ENCODE data around the gene KCNQ5. TPM values are rescaled to one million over a fixed set of nuclear protein-coding genes. Genes with fewer than 3 reads are reported as not detected.

Gene KCNQ5
- total RNA-seq, 1 experiment from 2014 or later = 9.4 TPM

- no TSS peak for BruUV-seq (replicated peaks)
- Histone ChIP-seq H3K4me3 (ENCODE audit: low read depth in 2 of 2, low read length in 2 of 2) (no peak overlapping the region), H3K9me3 (ENCODE audit: control insufficient read depth, insufficient read depth, low read depth, low read length) (no peaks in the 10 kb centered on the region), H3K4me1 (ENCODE audit: control insufficient read depth, insufficient read depth, low read length) (peaks cover 7% of the 10 kb centered on the region; the same call in 1 of the 2 replicates), H3K36me3 (ENCODE audit: control insufficient read depth, insufficient read depth, low read length) (no peaks in the 10 kb centered on the region), H3K27me3 (ENCODE audit: control insufficient read depth, insufficient read depth, low read length) (no peaks in the 10 kb centered on the region), H3K27ac (ENCODE audit: low read length) (no peak overlapping the region)
- intact Hi-C loops (cut with micrococcal nuclease; ENCODE audit: unreplicated experiment) = loop anchor here (5.0 kb wide), 1 partner anchor 193 kb away; no protein-coding TSS in a partner anchor
- in situ Hi-C loops (cut with HindIII; ENCODE audit: low pct_unique_long_range_greater_than_20kb, low sequenced_read_pairs) = no loop called here
- TF ChIP-seq, protein P1, sequence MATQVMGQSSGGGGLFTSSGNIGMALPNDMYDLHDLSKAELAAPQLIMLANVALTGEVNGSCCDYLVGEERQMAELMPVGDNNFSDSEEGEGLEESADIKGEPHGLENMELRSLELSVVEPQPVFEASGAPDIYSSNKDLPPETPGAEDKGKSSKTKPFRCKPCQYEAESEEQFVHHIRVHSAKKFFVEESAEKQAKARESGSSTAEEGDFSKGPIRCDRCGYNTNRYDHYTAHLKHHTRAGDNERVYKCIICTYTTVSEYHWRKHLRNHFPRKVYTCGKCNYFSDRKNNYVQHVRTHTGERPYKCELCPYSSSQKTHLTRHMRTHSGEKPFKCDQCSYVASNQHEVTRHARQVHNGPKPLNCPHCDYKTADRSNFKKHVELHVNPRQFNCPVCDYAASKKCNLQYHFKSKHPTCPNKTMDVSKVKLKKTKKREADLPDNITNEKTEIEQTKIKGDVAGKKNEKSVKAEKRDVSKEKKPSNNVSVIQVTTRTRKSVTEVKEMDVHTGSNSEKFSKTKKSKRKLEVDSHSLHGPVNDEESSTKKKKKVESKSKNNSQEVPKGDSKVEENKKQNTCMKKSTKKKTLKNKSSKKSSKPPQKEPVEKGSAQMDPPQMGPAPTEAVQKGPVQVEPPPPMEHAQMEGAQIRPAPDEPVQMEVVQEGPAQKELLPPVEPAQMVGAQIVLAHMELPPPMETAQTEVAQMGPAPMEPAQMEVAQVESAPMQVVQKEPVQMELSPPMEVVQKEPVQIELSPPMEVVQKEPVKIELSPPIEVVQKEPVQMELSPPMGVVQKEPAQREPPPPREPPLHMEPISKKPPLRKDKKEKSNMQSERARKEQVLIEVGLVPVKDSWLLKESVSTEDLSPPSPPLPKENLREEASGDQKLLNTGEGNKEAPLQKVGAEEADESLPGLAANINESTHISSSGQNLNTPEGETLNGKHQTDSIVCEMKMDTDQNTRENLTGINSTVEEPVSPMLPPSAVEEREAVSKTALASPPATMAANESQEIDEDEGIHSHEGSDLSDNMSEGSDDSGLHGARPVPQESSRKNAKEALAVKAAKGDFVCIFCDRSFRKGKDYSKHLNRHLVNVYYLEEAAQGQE (IDR thresholded peaks at IDR 0.05; ENCODE audit: insufficient read depth in 1 of 2, low read depth in 2 of 2, low read length in 1 of 2) = no peak
- TF ChIP-seq SIN3A (IDR thresholded peaks at IDR 0.05; ENCODE audit: borderline replicate concordance, insufficient read depth, low read depth, low read length) (no peak), POLR2AphosphoS5 (IDR thresholded peaks at IDR 0.05; ENCODE audit: low read depth, low read length) (no peak), TCF7L2 (IDR thresholded peaks at IDR 0.05; ENCODE audit: low read depth, low read length) (no peak), CTCF (IDR thresholded peaks at IDR 0.05) (peak; percentile 73)
- no peak for DNase-seq (ENCODE audit: low read depth, low spot score)
- no peak for ATAC-seq
- ChIA-PET POLR2A (interaction anchor here (0.6 kb wide), 1 partner anchor 526 kb away, joined by 12 read pairs; no protein-coding TSS in a partner anchor), CTCF (interaction anchor here (0.7 to 0.9 kb wide), 2 partner anchors 156 to 518 kb away, joined by 3 to 6 read pairs; no protein-coding TSS in a partner anchor)
Measured at GRCh38 chr6:73134588-73134987, 512.7 kb downstream of the KCNQ5 start.

- Histone ChIP-seq H3K9me3 (ENCODE audit: control insufficient read depth, insufficient read depth, low read depth, low read length) (no peaks in the 10 kb centered on the region), H3K27ac (ENCODE audit: low read length) (no peak overlapping the region), H3K4me1 (ENCODE audit: control insufficient read depth, insufficient read depth, low read length) (no peaks in the 10 kb centered on the region), H3K4me3 (ENCODE audit: low read depth in 2 of 2, low read length in 2 of 2) (no peak overlapping the region), H3K36me3 (ENCODE audit: control insufficient read depth, insufficient read depth, low read length) (no peaks in the 10 kb centered on the region), H3K27me3 (ENCODE audit: control insufficient read depth, insufficient read depth, low read length) (no peaks in the 10 kb centered on the region)
- ChIA-PET CTCF (no interaction called here), POLR2A (no interaction called here)
- intact Hi-C loops (cut with micrococcal nuclease; ENCODE audit: unreplicated experiment) (no loop called here), in situ Hi-C loops (cut with HindIII; ENCODE audit: low pct_unique_long_range_greater_than_20kb, low sequenced_read_pairs) (no loop called here)
- TF ChIP-seq, protein P1 (IDR thresholded peaks at IDR 0.05; ENCODE audit: insufficient read depth in 1 of 2, low read depth in 2 of 2, low read length in 1 of 2) = no peak
- TF ChIP-seq POLR2AphosphoS5 (IDR thresholded peaks at IDR 0.05; ENCODE audit: low read depth, low read length) (no peak), TCF7L2 (IDR thresholded peaks at IDR 0.05; ENCODE audit: low read depth, low read length) (no peak), SIN3A (IDR thresholded peaks at IDR 0.05; ENCODE audit: borderline replicate concordance, insufficient read depth, low read depth, low read length) (no peak), CTCF (IDR thresholded peaks at IDR 0.05) (no peak)
- DNase-seq (ENCODE audit: low read depth, low spot score) (no peak), ATAC-seq (no peak)
- no TSS peak for BruUV-seq (replicated peaks)
Measured at GRCh38 chr6:73139681-73140383, 518.0 kb downstream of the KCNQ5 start.

Measured in Panc1 (cell line).